ENCODE measurements around the gene EME1. TPM values are rescaled to one million over a fixed set of nuclear protein-coding genes. Genes with fewer than 3 reads are reported as not detected.

EME1 gene
- polyA plus RNA-seq, 2 of the 4 experiments (the other 2 are of a cell fraction), result 24.3 to 29.9 TPM

DNA sequence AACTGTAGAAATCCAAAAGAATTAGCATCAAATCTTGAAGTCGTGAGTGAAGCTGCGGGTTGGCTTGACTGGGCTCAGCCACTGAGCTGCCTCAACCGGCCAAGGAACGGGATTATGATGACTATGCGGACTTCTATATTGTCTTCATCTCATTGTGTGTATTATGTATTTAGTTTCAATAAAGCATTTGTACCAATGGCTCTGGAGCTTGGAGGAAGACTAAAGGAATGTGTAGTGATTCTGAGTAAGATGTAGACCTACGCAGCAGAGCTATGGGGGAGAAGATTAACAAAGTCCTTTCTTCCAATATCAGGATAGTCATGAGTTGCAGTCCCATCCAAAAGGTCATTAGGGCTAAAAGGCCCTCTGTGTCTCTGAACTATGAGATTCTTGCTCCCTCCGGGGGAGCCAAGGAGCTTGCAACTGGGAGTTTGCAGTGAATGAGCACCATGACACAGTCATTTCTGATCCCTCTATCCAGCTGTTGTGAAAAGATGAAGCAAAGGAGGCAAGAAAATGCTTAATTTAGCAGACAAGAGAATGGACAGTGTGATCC is 8.3 kb downstream of the EME1 start:
- ChIA-PET CTCF (interaction anchor here (0.8 to 33.9 kb wide), 6 partner anchors 9 to 158 kb away, joined by 3 to 445 read pairs (median 5); partner anchors contain the start of gene LRRC59), POLR2A (interaction anchor here (0.9 to 1.0 kb wide), 2 partner anchors 17 to 35 kb away, joined by 3 to 4 read pairs; partner anchors contain the start of gene XYLT2)
- H3K4me2 ChIP-seq, result no peak overlapping the region
- DNase-seq (ENCODE audit: low read depth in 1 of 2, low spot score in 1 of 2), result no peak
- H3K27ac ChIP-seq, result no peak overlapping the region
- no peaks in the 10 kb centered on the region for H3K9me3 ChIP-seq
- TF ChIP-seq NFE2L2 (conservative IDR thresholded peaks at IDR 0.05; ENCODE audit: low read length) (no peak), MAFK (IDR thresholded peaks at IDR 0.05; ENCODE audit: partially characterized antibody) (peak; percentile 55)
- WGBS (ENCODE audit: missing lambda C conversion rate), result 88% methylated on average over 7 of the region's 7 CpGs
- H3K4me3 ChIP-seq, result no peak overlapping the region
- FAIRE-seq, result no peak
- ATAC-seq, result no peak
- H3K4me1 ChIP-seq, result no peaks in the 10 kb centered on the region

GRCh38 chr17:50381920-50382319 is 8.9 kb downstream of the EME1 start:
- TF ChIP-seq E2F6 (IDR thresholded peaks at IDR 0.05; ENCODE audit: borderline replicate concordance, low read depth) (no peak), NFE2L2 (conservative IDR thresholded peaks at IDR 0.05; ENCODE audit: low read length) (no peak), POLR2AphosphoS2 (conservative IDR thresholded peaks at IDR 0.05; ENCODE audit: low read length) (no peak), MYC (IDR thresholded peaks at IDR 0.05; ENCODE audit: borderline replicate concordance, low read length) (no peak), EHMT2 (IDR thresholded peaks at IDR 0.05; ENCODE audit: low read depth) (no peak), POLR2A (IDR thresholded peaks at IDR 0.05; ENCODE audit: low read length) (no peak), KDM1A (IDR thresholded peaks at IDR 0.05; ENCODE audit: low read depth) (no peak), CHD4 (IDR thresholded peaks at IDR 0.05; ENCODE audit: borderline replicate concordance) (no peak), HDAC2 (IDR thresholded peaks at IDR 0.05) (no peak), FOXS1 (CRISPR knock-in tag; IDR thresholded peaks at IDR 0.05) (no peak), SREBF2 (IDR thresholded peaks at IDR 0.05) (no peak)

GRCh38 chr17:50382931-50383330 is 9.9 kb downstream of the EME1 start:
- CTCF ChIA-PET, result interaction anchor here (0.6 to 33.9 kb wide), 4 partner anchors 10 to 99 kb away, joined by 3 to 445 read pairs (median 56); partner anchors contain the start of gene LRRC59
- 87% methylated on average over 12 of the region's 12 CpGs for WGBS (ENCODE audit: missing lambda C conversion rate)
- ATAC-seq (no peak), DNase-seq (ENCODE audit: low read depth in 1 of 2, low spot score in 1 of 2) (no peak), FAIRE-seq (no peak)
- no peaks in the 10 kb centered on the region for H3K4me1 ChIP-seq
- no peak overlapping the region for H3K4me2 ChIP-seq
- no peaks in the 10 kb centered on the region for H3K9me3 ChIP-seq
- no peak overlapping the region for H3K27ac ChIP-seq
- POLR2A ChIA-PET, result interaction anchor here (1.0 kb wide), 1 partner anchor 15 kb away, joined by 3 read pairs; the partner anchor contains the start of gene LRRC59
- no peak overlapping the region for H3K4me3 ChIP-seq
- TF ChIP-seq NR3C1 (IDR thresholded peaks at IDR 0.05) (no peak), KDM5A (IDR thresholded peaks at IDR 0.05) (no peak), FOSL2 (IDR thresholded peaks at IDR 0.05) (no peak), FOSL2 (CRISPR knock-in tag; IDR thresholded peaks at IDR 0.05) (no peak), MAFK (IDR thresholded peaks at IDR 0.05; ENCODE audit: partially characterized antibody) (no peak), RAD21 (conservative IDR thresholded peaks at IDR 0.05 in 1 of 2, IDR thresholded peaks at IDR 0.05 in 1 of 2) (no peak), JUN (IDR thresholded peaks at IDR 0.05) (no peak), ESRRA (IDR thresholded peaks at IDR 0.05; ENCODE audit: borderline replicate concordance, low read length) (no peak), E2F6 (IDR thresholded peaks at IDR 0.05; ENCODE audit: borderline replicate concordance, low read depth) (no peak), RCOR1 (IDR thresholded peaks at IDR 0.05; ENCODE audit: low read depth, low read length) (no peak), CBX2 (IDR thresholded peaks at IDR 0.05; ENCODE audit: borderline replicate concordance, low read depth) (no peak), FOSB (CRISPR knock-in tag; IDR thresholded peaks at IDR 0.05) (no peak), JUNB (IDR thresholded peaks at IDR 0.05) (no peak), HEYL (CRISPR knock-in tag; IDR thresholded peaks at IDR 0.05) (no peak)
- TF ChIP-seq, protein P1, sequence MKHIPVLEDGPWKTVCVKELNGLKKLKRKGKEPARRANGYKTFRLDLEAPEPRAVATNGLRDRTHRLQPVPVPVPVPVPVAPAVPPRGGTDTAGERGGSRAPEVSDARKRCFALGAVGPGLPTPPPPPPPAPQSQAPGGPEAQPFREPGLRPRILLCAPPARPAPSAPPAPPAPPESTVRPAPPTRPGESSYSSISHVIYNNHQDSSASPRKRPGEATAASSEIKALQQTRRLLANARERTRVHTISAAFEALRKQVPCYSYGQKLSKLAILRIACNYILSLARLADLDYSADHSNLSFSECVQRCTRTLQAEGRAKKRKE (CRISPR knock-in tag; IDR thresholded peaks at IDR 0.05; ENCODE audit: low read depth), result no peak
- TF ChIP-seq, protein P2, sequence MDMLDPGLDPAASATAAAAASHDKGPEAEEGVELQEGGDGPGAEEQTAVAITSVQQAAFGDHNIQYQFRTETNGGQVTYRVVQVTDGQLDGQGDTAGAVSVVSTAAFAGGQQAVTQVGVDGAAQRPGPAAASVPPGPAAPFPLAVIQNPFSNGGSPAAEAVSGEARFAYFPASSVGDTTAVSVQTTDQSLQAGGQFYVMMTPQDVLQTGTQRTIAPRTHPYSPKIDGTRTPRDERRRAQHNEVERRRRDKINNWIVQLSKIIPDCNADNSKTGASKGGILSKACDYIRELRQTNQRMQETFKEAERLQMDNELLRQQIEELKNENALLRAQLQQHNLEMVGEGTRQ (IDR thresholded peaks at IDR 0.05), result no peak

More at GRCh38 chr17:50381920-50382319, 8.9 kb downstream of the EME1 start:
- DNase-seq (ENCODE audit: low read depth in 1 of 2, low spot score in 1 of 2) (no peak), FAIRE-seq (no peak), ATAC-seq (no peak)
- Histone ChIP-seq H3K27ac (no peak overlapping the region), H3K4me3 (no peak overlapping the region), H3K4me1 (no peaks in the 10 kb centered on the region), H3K4me2 (no peak overlapping the region), H3K9me3 (no peaks in the 10 kb centered on the region)
- CTCF ChIA-PET, result interaction anchor here (1.4 to 33.9 kb wide), 4 partner anchors 10 to 100 kb away, joined by 3 to 445 read pairs (median 56); partner anchors contain the start of gene LRRC59
- WGBS (ENCODE audit: missing lambda C conversion rate), result 48% methylated on average over 3 of the region's 3 CpGs
- POLR2A ChIA-PET, result interaction anchor here (0.9 to 1.0 kb wide), 2 partner anchors 16 to 36 kb away, joined by 3 to 4 read pairs; partner anchors contain the start of genes LRRC59 and XYLT2

Measured in A549 (cell line).